Osteoblast (primary cell): ENCODE results near the gene COL8A1. TPM values are rescaled to one million over a fixed set of nuclear protein-coding genes. Genes with fewer than 3 reads are reported as not detected.

Source experiments
- DNase-seq: peaks from one replicate; pipeline ENCODE4 v3.0.0; 2011; ENCODE audit warnings: low spot score, mixed read lengths; ENCODE audit not compliant: insufficient read length; ENCODE audit errors: missing footprints
- H2AFZ ChIP-seq: 2 replicates; pipeline ENCODE4 v1.6.0; 2011; ENCODE audit warnings: mild to moderate bottlenecking, low read length
- H3K27ac ChIP-seq: 2 replicates; pipeline ENCODE4 v1.5.1; 2011; ENCODE audit warnings: mild to moderate bottlenecking, low read depth, low read length, moderate library complexity
- H3K27me3 ChIP-seq: 2 replicates; pipeline ENCODE4 v1.6.0; 2012; ENCODE audit warnings: mild to moderate bottlenecking, control low read depth, inconsistent platforms, low read length, moderate library complexity; ENCODE audit not compliant: insufficient read depth
- H3K36me3 ChIP-seq: 2 replicates; pipeline ENCODE4 v1.5.1; 2011; ENCODE audit warnings: mild to moderate bottlenecking, low read length, control low read depth, moderate library complexity; ENCODE audit not compliant: insufficient read depth
- H3K4me1 ChIP-seq: 2 replicates; pipeline ENCODE4 v1.5.1; 2011; ENCODE audit warnings: mild to moderate bottlenecking, low read length, control low read depth, moderate library complexity; ENCODE audit not compliant: insufficient read depth
- H3K4me2 ChIP-seq: 2 replicates; pipeline ENCODE4 v1.6.0; 2011; ENCODE audit warnings: mild to moderate bottlenecking, low read length; ENCODE audit not compliant: insufficient read depth
- H3K4me3 ChIP-seq: fragments of 200-600 bp; sonication (generic); 3 replicates; pipeline ENCODE4 v1.5.1; 2012; ENCODE audit warnings: mild to moderate bottlenecking, low read length, inconsistent platforms; ENCODE audit not compliant: insufficient read depth
- H3K79me2 ChIP-seq: 2 replicates; pipeline ENCODE4 v1.6.0; 2012; ENCODE audit warnings: mild to moderate bottlenecking, low read length, control low read depth, inconsistent platforms; ENCODE audit not compliant: insufficient read depth
- H3K9me3 ChIP-seq: 2 replicates; pipeline ENCODE4 v1.5.1; 2011; ENCODE audit warnings: low read depth, low read length, control low read depth
- H4K20me1 ChIP-seq: 2 replicates; pipeline ENCODE4 v1.6.0; 2012; ENCODE audit warnings: mild to moderate bottlenecking, low read length, control low read depth; ENCODE audit not compliant: insufficient read depth
- CTCF ChIP-seq: IDR thresholded peaks from 2 replicates; pipeline ENCODE4 v1.5.1; 2011; ENCODE audit warnings: mild to moderate bottlenecking, low read depth, low read length, moderate library complexity; ENCODE audit errors: extremely low read depth
- total RNA-seq: library from RNA; depleted of rRNA; stranded (reverse); fragments of >200 nt; gene quantifications from 2 replicates; pipeline ENCODE4 v1.2.3, GENCODE V29; 2012

The COL8A1 gene
- total RNA-seq, 1 donor, result 311 TPM

- H3K4me3 ChIP-seq, result no peak overlapping the region
- no peak overlapping the region for H3K4me2 ChIP-seq
- peaks cover 7% of the 10 kb centered on the region for H3K79me2 ChIP-seq
- H3K27ac ChIP-seq, result peak overlapping the region; percentile 81
- no peak overlapping the region for H2AFZ ChIP-seq
- H3K27me3 ChIP-seq, result no peaks in the 10 kb centered on the region
- peaks cover 59% of the 10 kb centered on the region for H3K4me1 ChIP-seq
- H4K20me1 ChIP-seq, result peaks cover 3% of the 10 kb centered on the region
- H3K9me3 ChIP-seq, result no peaks in the 10 kb centered on the region
- DNase-seq, result no peak
- peaks cover 73% of the 10 kb centered on the region for H3K36me3 ChIP-seq
- TF ChIP-seq CTCF, result no peak
Measured at GRCh38 chr3:99708207-99708745, 69.9 kb downstream of the COL8A1 start.

DNA sequence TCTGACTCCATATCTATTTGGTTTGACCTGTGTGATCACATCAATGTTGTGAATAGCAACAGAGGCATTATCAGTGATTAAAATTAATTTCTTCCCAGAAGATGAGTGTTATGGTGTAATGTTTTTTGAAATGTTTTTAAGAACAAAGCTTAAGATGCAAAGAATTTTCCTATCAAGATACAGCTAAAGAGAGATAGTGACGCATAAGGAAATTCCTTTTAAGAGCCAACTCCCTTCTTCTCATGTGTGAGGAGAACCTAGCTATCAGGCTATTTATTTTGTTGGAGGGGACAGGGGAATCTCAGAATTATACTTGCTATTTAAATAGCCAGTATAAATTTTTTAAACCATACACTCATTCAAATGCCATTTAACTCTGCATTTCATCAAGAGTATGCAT lies 71.3 kb downstream of the COL8A1 start:
- H3K9me3 ChIP-seq, result no peaks in the 10 kb centered on the region
- H3K27ac ChIP-seq, result peak overlapping the region; percentile 81
- H3K4me2 ChIP-seq, result no peak overlapping the region
- peaks cover 67% of the 10 kb centered on the region for H3K4me1 ChIP-seq
- H4K20me1 ChIP-seq, result peaks cover 3% of the 10 kb centered on the region
- peaks cover 61% of the 10 kb centered on the region for H3K36me3 ChIP-seq
- H3K27me3 ChIP-seq, result no peaks in the 10 kb centered on the region
- no peak overlapping the region for H3K4me3 ChIP-seq
- TF ChIP-seq CTCF, result no peak
- no peak overlapping the region for H2AFZ ChIP-seq
- peaks cover 4% of the 10 kb centered on the region for H3K79me2 ChIP-seq
- no peak for DNase-seq

DNA sequence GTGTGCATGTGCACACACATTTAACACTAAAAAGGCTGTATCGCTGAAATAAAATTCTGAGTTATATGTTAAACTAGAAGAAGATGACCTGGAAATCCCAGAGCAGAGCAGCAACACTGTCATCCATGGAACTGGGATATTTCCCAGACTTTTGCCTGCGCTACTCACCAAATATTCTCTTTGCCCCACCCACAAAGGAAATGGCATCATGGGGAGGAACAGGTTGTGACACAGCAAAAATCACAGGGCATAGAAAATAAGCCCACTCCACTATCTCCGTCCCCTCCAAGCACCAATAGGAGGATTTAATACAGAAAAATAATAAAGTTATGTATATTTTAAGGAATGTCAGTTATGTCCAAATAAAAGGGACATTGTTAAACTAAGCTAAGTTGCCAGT lies 71.7 kb downstream of the COL8A1 start:
- Histone ChIP-seq H3K36me3 (peaks cover 56% of the 10 kb centered on the region), H4K20me1 (peaks cover 5% of the 10 kb centered on the region), H3K9me3 (no peaks in the 10 kb centered on the region), H3K4me3 (no peak overlapping the region), H3K4me1 (peaks cover 67% of the 10 kb centered on the region), H3K4me2 (no peak overlapping the region), H3K79me2 (peaks cover 3% of the 10 kb centered on the region), H3K27ac (peak overlapping the region; percentile 81), H3K27me3 (no peaks in the 10 kb centered on the region), H2AFZ (no peak overlapping the region)
- DNase-seq, result no peak
- TF ChIP-seq CTCF, result no peak

- no peak for TF ChIP-seq CTCF
- peak overlapping the region; percentile 81 for H3K27ac ChIP-seq
- H4K20me1 ChIP-seq, result peaks cover 12% of the 10 kb centered on the region
- no peaks in the 10 kb centered on the region for H3K27me3 ChIP-seq
- no peak overlapping the region for H3K4me3 ChIP-seq
- H3K79me2 ChIP-seq, result peaks cover 3% of the 10 kb centered on the region
- peaks cover 54% of the 10 kb centered on the region for H3K36me3 ChIP-seq
- H3K4me2 ChIP-seq, result no peak overlapping the region
- no peaks in the 10 kb centered on the region for H3K9me3 ChIP-seq
- no peak overlapping the region for H2AFZ ChIP-seq
- DNase-seq, result no peak
- peaks cover 72% of the 10 kb centered on the region for H3K4me1 ChIP-seq
Measured at GRCh38 chr3:99711351-99711750, 73.0 kb downstream of the COL8A1 start.
